Endothelial cell of umbilical vein (primary cell): ENCODE measurements around the gene GAGE1. TPM values are rescaled to one million over a fixed set of nuclear protein-coding genes. Genes with fewer than 3 reads are reported as not detected.
"Not testable (repeated sequence)": the region's sequence is repeated elsewhere in the genome, so short reads cannot be mapped to it uniquely, and the experiment has no call there.

Experiments used
- BruUV-seq: library from RNA; stranded (reverse); fragments of 400-500 nt; replicated peaks from 2 replicates; lab custom pipeline; 2021; lab: Mats Ljungman, UMichigan
- CTCF ChIA-PET: fragments of 300-600, 350-600 bp; sonication (Branson Sonifier 250); formaldehyde crosslinking; loops from one replicate; lab custom pipeline; 2021; ENCODE audit warnings: antibody characterized with exemption, inconsistent platforms; lab: Charles Lee
- POLR2A ChIA-PET: fragments of 300-600, 350-600 bp; sonication (Branson Sonifier 250); formaldehyde crosslinking; loops from one replicate; lab custom pipeline; 2021; ENCODE audit warnings: antibody characterized with exemption, inconsistent platforms; lab: Charles Lee
- DNase-seq: peaks from one replicate; pipeline ENCODE4 v3.0.0-alpha.2; 2011; ENCODE audit warnings: low read depth, low spot score
- FAIRE-seq: peaks from 2 replicates; lab custom pipeline; 2011; peaks lifted over from hg19 to GRCh38; lab: Jason Lieb, UNC
- H2AFZ ChIP-seq: 2 replicates; pipeline ENCODE4 v1.6.0; 2012; ENCODE audit warnings: low read depth, low read length, control low read depth, inconsistent platforms
- H3K27ac ChIP-seq: 2 replicates; pipeline ENCODE4 v1.5.1; 2011; ENCODE audit warnings: low read depth, mild to moderate bottlenecking, control low read depth, low read length, moderate library complexity; ENCODE audit not compliant: insufficient read depth
- H3K27me3 ChIP-seq, 2 experiments: 2 replicates each; pipeline versions ENCODE4 v1.6.0 to v1.6.1; 2011; ENCODE audit warnings: low read length in 2 of 2, mixed read lengths in 1 of 2; ENCODE audit not compliant: control insufficient read depth in 2 of 2, insufficient read depth in 2 of 2
- H3K36me3 ChIP-seq, 2 experiments: 2 replicates in 1 of 2; 3 replicates in 1 of 2; pipeline ENCODE4 v1.5.1; 2011; ENCODE audit warnings: low read length in 2 of 2, mild to moderate bottlenecking in 1 of 2, moderate library complexity in 1 of 2; ENCODE audit not compliant: control insufficient read depth in 2 of 2, insufficient read depth in 2 of 2; ENCODE audit errors: extremely low read depth in 1 of 2
- H3K4me1 ChIP-seq: 3 replicates; pipeline ENCODE4 v1.5.1; 2011; ENCODE audit warnings: mild to moderate bottlenecking, low read length; ENCODE audit not compliant: control insufficient read depth, insufficient read depth; ENCODE audit errors: extremely low read depth
- H3K4me2 ChIP-seq: 2 replicates; pipeline ENCODE4 v1.6.1; 2011; ENCODE audit warnings: low read length, control low read depth, mixed read lengths; ENCODE audit not compliant: insufficient read depth
- H3K4me3 ChIP-seq, 3 experiments: fragments of 200-600 bp in 1 of 3; sonication (generic), shearing (Covaris generic) in 1 of 3; replicated peaks in 1 of 3; 2 replicates each; pipeline ENCODE4 v1.5.1; 2011 to 2016; ENCODE audit warnings: control low read depth in 3 of 3, low read length in 3 of 3, mild to moderate bottlenecking in 2 of 3, inconsistent platforms in 1 of 3, low read depth in 1 of 3, moderate library complexity in 1 of 3; ENCODE audit not compliant: insufficient read depth in 1 of 3
- H3K79me2 ChIP-seq: 2 replicates; pipeline ENCODE4 v1.6.0; 2012; ENCODE audit warnings: low read length, inconsistent platforms; ENCODE audit not compliant: control insufficient read depth, insufficient read depth
- H3K9ac ChIP-seq: replicated peaks from 2 replicates; pipeline ENCODE3; 2011; ENCODE audit warnings: low read length, control low read depth; ENCODE audit not compliant: insufficient read depth; ENCODE audit errors: extremely low read depth
- H3K9me1 ChIP-seq: replicated peaks from 3 replicates; pipeline ENCODE4 v1.6.0; 2011; ENCODE audit warnings: mild to moderate bottlenecking, low read length; ENCODE audit not compliant: control insufficient read depth, insufficient read depth; ENCODE audit errors: extremely low read depth
- H3K9me3 ChIP-seq: replicated peaks from 2 replicates; pipeline ENCODE4 v1.5.1; 2012; ENCODE audit warnings: low read length, inconsistent platforms; ENCODE audit not compliant: control insufficient read depth, insufficient read depth
- H4K20me1 ChIP-seq: replicated peaks from 2 replicates; pipeline ENCODE3; 2011; ENCODE audit warnings: mild to moderate bottlenecking, low read length; ENCODE audit not compliant: control insufficient read depth, insufficient read depth; ENCODE audit errors: extremely low read depth
- dilution Hi-C: fragments of 300-500 bp; cut with MboI; formaldehyde crosslinking; loops from one replicate; pipeline ENCODE4 v1.15.0; 2019; ENCODE audit warnings: low sequenced_read_pairs; ENCODE audit not compliant: extremely low pct_ligation_motif_present
- intact Hi-C: fragments of 100-400 bp; cut with micrococcal nuclease; formaldehyde crosslinking; loops from one replicate; pipeline ENCODE4 v1.10.0; 2022
- polyA plus RNA-seq, 4 experiments: library from polyadenylated mRNA; depleted of rRNA in 3 of 4; stranded (reverse) in 3 of 4; unstranded in 1 of 4; fragments of >200 nt; gene quantifications; 2 replicates each; pipeline versions ENCODE4 v1.2.1 to v1.2.3, GENCODE V29; 2011 to 2012; ENCODE audit warnings: missing spikeins in 1 of 4
- total RNA-seq: library from RNA; stranded (reverse); gene quantifications from 2 replicates; pipeline ENCODE4 v1.2.3, GENCODE V29; 2021

Gene GAGE1
- total and polyA plus RNA-seq, 2 donors (not counting 3 experiments of a cell fraction or from before 2014, with no cell fraction given) = not detected

GRCh38 chrX:49569152-49569551 lies 29.7 kb upstream of the GAGE1 start:
- BruUV-seq, H3K36me3 ChIP-seq, H3K27me3 ChIP-seq, H3K4me3 ChIP-seq, intact Hi-C loops, DNase-seq, H3K4me2 ChIP-seq, H3K4me1 ChIP-seq, H3K9me3 ChIP-seq, H3K79me2 ChIP-seq, H3K9me1 ChIP-seq, POLR2A ChIA-PET, H4K20me1 ChIP-seq, CTCF ChIA-PET, FAIRE-seq, dilution Hi-C loops, H2AFZ ChIP-seq, H3K9ac ChIP-seq, H3K27ac ChIP-seq: not testable (repeated sequence)

DNA sequence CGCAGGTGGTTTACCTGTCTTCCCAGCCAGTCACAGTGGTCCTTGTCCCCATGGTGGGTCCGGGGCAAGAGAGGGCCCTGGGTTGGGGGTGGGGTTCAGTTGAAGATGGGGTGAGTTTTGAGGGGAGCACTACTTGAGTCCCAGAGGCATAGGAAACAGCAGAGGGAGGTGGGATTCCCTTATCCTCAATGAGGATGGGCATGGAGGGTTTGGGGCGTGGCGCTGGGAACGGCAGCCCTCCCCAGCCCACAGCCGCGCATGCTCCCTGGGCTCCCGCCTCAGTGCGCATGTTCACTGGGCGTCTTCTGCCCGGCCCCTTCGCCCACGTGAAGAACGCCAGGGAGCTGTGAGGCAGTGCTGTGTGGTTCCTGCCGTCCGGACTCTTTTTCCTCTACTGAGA lies 28.7 kb upstream of the GAGE1 start, which contains the start of gene GAGE12G:
TSS of gene GAGE12G (plus strand) at position 301 of the 400 bp plus-strand sequence. CDS start 1,155 bp downstream, outside the sequence.
- DNase-seq, H3K9me1 ChIP-seq, intact Hi-C loops, H3K4me2 ChIP-seq, dilution Hi-C loops, H3K27me3 ChIP-seq, H3K9ac ChIP-seq, H3K9me3 ChIP-seq, H3K79me2 ChIP-seq, H3K27ac ChIP-seq, FAIRE-seq, H3K36me3 ChIP-seq, H3K4me1 ChIP-seq, H3K4me3 ChIP-seq, H2AFZ ChIP-seq, BruUV-seq, POLR2A ChIA-PET, H4K20me1 ChIP-seq, CTCF ChIA-PET: not testable (repeated sequence)

GRCh38 chrX:49579649-49580048 lies 19.2 kb upstream of the GAGE1 start, which contains the start of gene GAGE12H:
TSS of gene GAGE12H (plus strand) at chrX:49579949. CDS start at chrX:49581104, 1,155 bp downstream.
- BruUV-seq, H3K36me3 ChIP-seq, H2AFZ ChIP-seq, POLR2A ChIA-PET, CTCF ChIA-PET, DNase-seq, H3K4me2 ChIP-seq, FAIRE-seq, intact Hi-C loops, H3K4me3 ChIP-seq, H3K9me1 ChIP-seq, H3K9me3 ChIP-seq, H3K4me1 ChIP-seq, dilution Hi-C loops, H4K20me1 ChIP-seq, H3K79me2 ChIP-seq, H3K27ac ChIP-seq, H3K9ac ChIP-seq, H3K27me3 ChIP-seq: not testable (repeated sequence)

GRCh38 chrX:49589196-49589595 lies 9.6 kb upstream of the GAGE1 start, which contains the start of gene GAGE2A:
TSS of gene GAGE2A (plus strand) at chrX:49589496. CDS start at chrX:49590651, 1,155 bp downstream.
- H3K4me1 ChIP-seq, H2AFZ ChIP-seq, H3K79me2 ChIP-seq, H3K4me3 ChIP-seq, FAIRE-seq, H3K4me2 ChIP-seq, H3K9ac ChIP-seq, H3K27ac ChIP-seq, POLR2A ChIA-PET, BruUV-seq, dilution Hi-C loops, H3K27me3 ChIP-seq, H4K20me1 ChIP-seq, H3K36me3 ChIP-seq, DNase-seq, CTCF ChIA-PET, H3K9me3 ChIP-seq, H3K9me1 ChIP-seq, intact Hi-C loops: not testable (repeated sequence)
